SK-N-MC (cell line): ENCODE data around the gene GRK3.

Experiments used
- DNase-seq: peaks from one replicate; pipeline ENCODE4 v3.0.0-alpha.2; 2011; ENCODE audit warnings: low read depth, low spot score
- H3K27ac ChIP-seq: fragments of 200-600 bp; sonication (generic); 2 replicates; pipeline ENCODE4 v1.5.1; 2016; ENCODE audit warnings: mixed run types
- H3K36me3 ChIP-seq: fragments of 200-600 bp; sonication (generic); 2 replicates; pipeline ENCODE4 v1.6.1; 2017; ENCODE audit warnings: antibody characterized with exemption, low read length, mixed read lengths; ENCODE audit not compliant: insufficient read depth
- H3K4me3 ChIP-seq: fragments of 200-600 bp; sonication (generic); 2 replicates; pipeline ENCODE4 v1.5.1; 2016
- H3K9ac ChIP-seq: fragments of 200-600 bp; sonication (generic); 2 replicates; pipeline ENCODE4 v1.8.0; 2017; ENCODE audit warnings: mixed run types, mixed read lengths; ENCODE audit not compliant: insufficient read length
- H3K9me3 ChIP-seq: fragments of 200-600 bp; sonication (generic); 2 replicates; pipeline ENCODE4 v1.6.1; 2017; ENCODE audit warnings: low read depth, mild to moderate bottlenecking, antibody characterized with exemption, low read length, moderate library complexity, mixed read lengths
- EZH2 ChIP-seq: fragments of 200-600 bp; sonication (generic); IDR thresholded peaks from one replicate; pipeline ENCODE4 v1.6.1; 2017; ENCODE audit warnings: antibody characterized with exemption
- FOXP2 ChIP-seq: optimal IDR thresholded peaks from 2 replicates; pipeline ENCODE3; 2011; ENCODE audit warnings: mild to moderate bottlenecking, moderate library complexity; ENCODE audit not compliant: insufficient read depth; ENCODE audit errors: extremely low read length, control extremely low read depth
- POLR2AphosphoS5 ChIP-seq: IDR thresholded peaks from 2 replicates; pipeline ENCODE4 v1.6.1; 2012; ENCODE audit warnings: mild to moderate bottlenecking, low read depth, low read length, borderline replicate concordance

GRK3 gene

GRCh38 chr22:25754527-25755202 is 190.2 kb downstream of the GRK3 start:
- H3K4me3 ChIP-seq, result no peak overlapping the region
- TF ChIP-seq POLR2AphosphoS5 (no peak), EZH2 (no peak), FOXP2 (no peak)
- H3K36me3 ChIP-seq, result no peaks in the 10 kb centered on the region
- no peak overlapping the region for H3K27ac ChIP-seq
- no peak for DNase-seq
- H3K9ac ChIP-seq, result no peak overlapping the region
- H3K9me3 ChIP-seq, result no peaks in the 10 kb centered on the region

GRCh38 chr22:25757686-25758085 is 193.2 kb downstream of the GRK3 start:
- H3K36me3 ChIP-seq, result no peaks in the 10 kb centered on the region
- no peak overlapping the region for H3K27ac ChIP-seq
- no peaks in the 10 kb centered on the region for H3K9me3 ChIP-seq
- TF ChIP-seq EZH2 (no peak), POLR2AphosphoS5 (no peak), FOXP2 (no peak)
- H3K9ac ChIP-seq, result no peak overlapping the region
- no peak for DNase-seq
- no peak overlapping the region for H3K4me3 ChIP-seq

GRCh38 chr22:25758316-25758715 is 193.8 kb downstream of the GRK3 start:
- Histone ChIP-seq H3K36me3 (no peaks in the 10 kb centered on the region), H3K9ac (no peak overlapping the region), H3K9me3 (no peaks in the 10 kb centered on the region), H3K4me3 (no peak overlapping the region), H3K27ac (no peak overlapping the region)
- no peak for TF ChIP-seq FOXP2
- no peak for TF ChIP-seq EZH2
- no peak for TF ChIP-seq POLR2AphosphoS5
- DNase-seq, result no peak

GRCh38 chr22:25759825-25760231 is 195.4 kb downstream of the GRK3 start:
- Histone ChIP-seq H3K36me3 (no peaks in the 10 kb centered on the region), H3K4me3 (no peak overlapping the region), H3K27ac (no peak overlapping the region), H3K9ac (no peak overlapping the region), H3K9me3 (no peaks in the 10 kb centered on the region)
- no peak for TF ChIP-seq EZH2
- no peak for TF ChIP-seq POLR2AphosphoS5
- TF ChIP-seq FOXP2, result no peak
- DNase-seq, result no peak

DNA sequence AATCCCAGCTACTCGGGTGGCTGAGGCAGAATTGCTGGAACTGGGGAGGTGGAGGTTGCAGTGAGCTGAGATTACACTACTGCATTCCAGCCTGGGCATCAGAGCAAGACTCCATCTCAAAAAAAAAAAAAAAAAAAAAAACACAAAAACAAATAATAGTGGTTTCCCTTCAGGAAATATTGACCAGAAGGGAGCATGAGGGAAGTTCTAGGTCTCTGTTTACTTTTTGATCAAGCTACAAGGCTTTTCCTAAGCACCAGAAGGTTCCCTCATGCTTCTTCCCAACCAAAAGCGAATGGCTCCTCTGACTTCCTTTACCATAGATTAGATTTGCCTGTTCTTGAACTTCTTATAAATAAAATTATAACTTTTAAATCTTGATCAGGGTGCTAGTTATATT is 195.8 kb downstream of the GRK3 start:
- DNase-seq, result no peak
- Histone ChIP-seq H3K9me3 (no peaks in the 10 kb centered on the region), H3K9ac (no peak overlapping the region), H3K27ac (no peak overlapping the region), H3K4me3 (no peak overlapping the region), H3K36me3 (no peaks in the 10 kb centered on the region)
- no peak for TF ChIP-seq EZH2
- no peak for TF ChIP-seq FOXP2
- TF ChIP-seq POLR2AphosphoS5, result no peak

GRCh38 chr22:25760848-25761595 is 196.5 kb downstream of the GRK3 start:
- no peak for DNase-seq
- TF ChIP-seq EZH2, result no peak
- TF ChIP-seq FOXP2, result no peak
- no peak for TF ChIP-seq POLR2AphosphoS5
- no peak overlapping the region for H3K27ac ChIP-seq

DNA sequence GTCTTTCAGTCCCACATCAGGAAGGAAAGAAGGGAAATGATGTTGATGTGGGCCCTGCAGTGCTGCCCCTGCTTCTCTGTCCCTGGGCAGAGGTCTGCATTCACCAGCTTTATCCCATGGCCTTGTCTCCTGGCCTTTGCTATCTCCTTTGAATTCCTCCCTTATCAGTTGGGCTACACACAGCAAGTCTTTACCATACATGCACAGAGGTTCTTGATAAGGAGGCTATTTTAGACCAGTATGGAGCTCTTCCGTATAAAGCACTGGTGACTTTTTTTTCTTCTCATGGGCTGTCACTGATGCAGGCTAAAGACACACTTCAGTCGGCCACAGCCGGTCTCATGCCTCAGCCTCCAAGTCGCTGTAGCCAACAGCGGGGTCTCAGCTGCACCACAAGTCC is 197.7 kb downstream of the GRK3 start:
- no peak for DNase-seq
- TF ChIP-seq FOXP2, result no peak
- no peak for TF ChIP-seq POLR2AphosphoS5
- TF ChIP-seq EZH2, result no peak
- H3K9ac ChIP-seq, result no peak overlapping the region
- no peaks in the 10 kb centered on the region for H3K36me3 ChIP-seq
- no peak overlapping the region for H3K4me3 ChIP-seq
- no peak overlapping the region for H3K27ac ChIP-seq
- no peaks in the 10 kb centered on the region for H3K9me3 ChIP-seq

More at GRCh38 chr22:25760848-25761595, 196.5 kb downstream of the GRK3 start:
- Histone ChIP-seq H3K9me3 (no peaks in the 10 kb centered on the region), H3K36me3 (no peaks in the 10 kb centered on the region), H3K9ac (no peak overlapping the region), H3K4me3 (no peak overlapping the region)

DNA sequence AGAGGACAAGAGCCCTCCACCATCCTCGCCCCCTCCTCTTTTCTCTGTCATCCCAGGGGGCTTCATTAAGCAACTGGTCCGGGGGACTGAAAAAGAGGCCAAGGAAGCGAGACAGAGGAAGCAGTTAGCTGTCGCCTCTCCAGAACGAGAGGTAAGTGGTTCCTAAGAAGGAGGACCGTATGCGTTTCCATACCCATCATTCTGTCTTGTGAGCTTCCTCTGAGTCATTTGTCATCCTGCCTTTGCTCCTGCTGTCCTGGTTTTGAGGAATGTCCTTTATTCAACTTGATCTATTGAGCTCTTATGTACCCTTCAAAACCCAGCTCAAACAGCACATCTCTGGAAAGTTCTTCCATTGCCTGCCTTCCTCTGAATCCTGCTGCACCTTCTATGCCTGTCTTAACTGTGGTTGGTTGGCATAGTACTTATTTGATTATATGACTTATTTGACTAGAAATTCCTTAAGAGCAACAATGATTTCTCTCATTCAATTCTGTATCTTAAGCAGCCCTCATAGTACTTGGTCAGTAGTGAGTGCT is 198.8 kb downstream of the GRK3 start:
- no peak overlapping the region for H3K27ac ChIP-seq
- H3K9ac ChIP-seq, result no peak overlapping the region
- H3K4me3 ChIP-seq, result no peak overlapping the region
- TF ChIP-seq EZH2 (no peak), FOXP2 (no peak), POLR2AphosphoS5 (no peak)
- DNase-seq, result no peak
- no peaks in the 10 kb centered on the region for H3K9me3 ChIP-seq
- H3K36me3 ChIP-seq, result no peaks in the 10 kb centered on the region
